ENCODE measurements around the gene SLC25A47.
A peak's percentile ranks its signal among the peaks of the same experiment; 100 is the strongest.

SLC25A47 gene

DNA sequence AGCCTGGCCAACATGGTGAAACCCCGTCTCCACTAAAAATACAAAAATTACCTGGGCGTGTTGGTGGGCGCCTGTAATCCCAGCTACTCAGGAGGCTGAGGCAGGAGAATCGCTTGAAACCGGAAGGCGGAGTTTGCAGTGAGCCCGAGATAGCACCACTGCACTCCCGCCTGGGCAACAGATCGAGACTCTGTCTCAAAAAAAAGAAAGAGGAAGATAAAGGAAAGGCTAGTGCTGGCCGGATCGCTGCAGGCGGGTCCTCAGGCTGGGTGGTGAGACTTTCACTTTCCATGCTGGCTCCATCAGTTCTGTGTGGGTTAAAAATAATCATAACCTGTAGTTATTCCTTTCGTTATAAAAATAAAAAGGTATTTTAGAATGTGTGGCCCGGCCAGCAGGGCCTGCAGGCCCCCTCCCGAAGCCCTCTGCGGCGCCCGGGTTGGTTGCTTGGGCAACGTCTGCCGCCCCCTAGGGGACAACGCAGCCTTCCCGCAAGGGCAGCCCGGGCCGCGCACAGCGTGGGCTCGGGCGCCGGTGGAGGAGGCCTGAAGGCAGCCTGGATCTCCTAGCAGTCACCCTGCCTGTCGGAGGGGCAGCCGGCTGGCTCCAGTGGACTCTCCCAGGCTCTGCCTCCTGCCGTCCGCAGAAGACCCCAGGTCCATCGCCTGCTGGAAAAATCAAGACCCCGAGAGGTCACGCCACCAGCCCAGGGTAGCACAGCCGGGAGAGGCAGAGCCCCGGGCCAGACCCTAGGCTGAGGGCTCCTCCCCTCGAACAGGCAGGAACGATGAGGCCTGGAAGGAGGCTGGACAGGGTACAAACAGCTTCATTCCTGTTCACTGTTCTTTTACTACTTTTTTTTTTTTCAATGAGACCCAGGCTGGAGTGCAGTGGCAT is 5.0 kb upstream of the SLC25A47 start:
- DNase-seq, result no peak
- H3K9ac ChIP-seq (ENCODE audit: low read depth, low read length), result no peak overlapping the region

GRCh38 chr14:100320157-100320856 is 2.8 kb upstream of the SLC25A47 start:
- no peak for DNase-seq
- TF ChIP-seq EZH2 (IDR thresholded peaks at IDR 0.05; ENCODE audit: borderline replicate concordance, low read depth, low read length, severe bottlenecking), result no peak
- TF ChIP-seq CTCF (IDR thresholded peaks at IDR 0.05; ENCODE audit: borderline replicate concordance, extremely low read depth, low read length, poor library complexity, severe bottlenecking), result no peak
- no peak overlapping the region for H2AFZ ChIP-seq (ENCODE audit: low read depth, low read length)
- no peaks in the 10 kb centered on the region for H3K79me2 ChIP-seq (ENCODE audit: insufficient read depth, low read length)
- H3K36me3 ChIP-seq (ENCODE audit: insufficient read depth, low read length), result no peaks in the 10 kb centered on the region
- H3K4me3 ChIP-seq (ENCODE audit: low read depth in 1 of 2, low read length in 2 of 2), result no peak overlapping the region
- no peak overlapping the region for H3K27ac ChIP-seq (ENCODE audit: low read length)
- no peaks in the 10 kb centered on the region for H3K9me3 ChIP-seq (ENCODE audit: insufficient read depth, low read length, severe bottlenecking)
- H3K4me1 ChIP-seq (ENCODE audit: insufficient read depth, low read length), result no peaks in the 10 kb centered on the region
- no peaks in the 10 kb centered on the region for H3K27me3 ChIP-seq (ENCODE audit: insufficient read depth, low read length, poor library complexity)
- no peak for ATAC-seq (ENCODE audit: insufficient read depth, low read depth)
- no peak overlapping the region for H3K4me2 ChIP-seq (ENCODE audit: insufficient read depth, low read length)
- H4K20me1 ChIP-seq (ENCODE audit: insufficient read depth, low read length), result peaks cover 5% of the 10 kb centered on the region; the same call in 1 of the 2 replicates
- H3K9ac ChIP-seq (ENCODE audit: low read depth, low read length), result no peak overlapping the region

More for the DNA sequence above, 5.0 kb upstream of the SLC25A47 start:
- Histone ChIP-seq H3K79me2 (ENCODE audit: insufficient read depth, low read length) (no peaks in the 10 kb centered on the region), H4K20me1 (ENCODE audit: insufficient read depth, low read length) (peaks cover 5% of the 10 kb centered on the region; the same call in 1 of the 2 replicates), H3K27ac (ENCODE audit: low read length) (no peak overlapping the region), H2AFZ (ENCODE audit: low read depth, low read length) (no peak overlapping the region), H3K27me3 (ENCODE audit: insufficient read depth, low read length, poor library complexity) (no peaks in the 10 kb centered on the region), H3K9me3 (ENCODE audit: insufficient read depth, low read length, severe bottlenecking) (no peaks in the 10 kb centered on the region), H3K4me1 (ENCODE audit: insufficient read depth, low read length) (no peaks in the 10 kb centered on the region), H3K4me3 (ENCODE audit: low read depth in 1 of 2, low read length in 2 of 2) (no peak overlapping the region), H3K4me2 (ENCODE audit: insufficient read depth, low read length) (no peak overlapping the region), H3K36me3 (ENCODE audit: insufficient read depth, low read length) (no peaks in the 10 kb centered on the region)
- ATAC-seq (ENCODE audit: insufficient read depth, low read depth), result peak; percentile 59; the same call in 2 of the 3 replicates
- TF ChIP-seq CTCF (IDR thresholded peaks at IDR 0.05; ENCODE audit: borderline replicate concordance, extremely low read depth, low read length, poor library complexity, severe bottlenecking) (peak; percentile 46), EZH2 (IDR thresholded peaks at IDR 0.05; ENCODE audit: borderline replicate concordance, low read depth, low read length, severe bottlenecking) (no peak)

- no peak for DNase-seq
- H3K4me2 ChIP-seq (ENCODE audit: insufficient read depth, low read length), result no peak overlapping the region
- H3K36me3 ChIP-seq (ENCODE audit: insufficient read depth, low read length), result no peaks in the 10 kb centered on the region
Observed at GRCh38 chr14:100321473-100322137, 1.5 kb upstream of the SLC25A47 start.

More at GRCh38 chr14:100321473-100322137, 1.5 kb upstream of the SLC25A47 start:
- H3K27ac ChIP-seq (ENCODE audit: low read length), result no peak overlapping the region
- peaks cover 5% of the 10 kb centered on the region; the same call in 1 of the 2 replicates for H4K20me1 ChIP-seq (ENCODE audit: insufficient read depth, low read length)
- H3K4me1 ChIP-seq (ENCODE audit: insufficient read depth, low read length), result no peaks in the 10 kb centered on the region
- no peaks in the 10 kb centered on the region for H3K27me3 ChIP-seq (ENCODE audit: insufficient read depth, low read length, poor library complexity)
- no peak for TF ChIP-seq EZH2 (IDR thresholded peaks at IDR 0.05; ENCODE audit: borderline replicate concordance, low read depth, low read length, severe bottlenecking)
- no peak for TF ChIP-seq CTCF (IDR thresholded peaks at IDR 0.05; ENCODE audit: borderline replicate concordance, extremely low read depth, low read length, poor library complexity, severe bottlenecking)
- H3K4me3 ChIP-seq (ENCODE audit: low read depth in 1 of 2, low read length in 2 of 2), result no peak overlapping the region
- no peak for ATAC-seq (ENCODE audit: insufficient read depth, low read depth)
- no peaks in the 10 kb centered on the region for H3K9me3 ChIP-seq (ENCODE audit: insufficient read depth, low read length, severe bottlenecking)
- H3K9ac ChIP-seq (ENCODE audit: low read depth, low read length), result no peak overlapping the region
- no peaks in the 10 kb centered on the region for H3K79me2 ChIP-seq (ENCODE audit: insufficient read depth, low read length)
- H2AFZ ChIP-seq (ENCODE audit: low read depth, low read length), result no peak overlapping the region
